RWPE2 (cell line): ENCODE results near the gene FCN3.
A peak's percentile ranks its signal among the peaks of the same experiment; 100 is the strongest.

Experiments used
- ATAC-seq: fragments of 200-7000 bp; cut with Tn5 transposase; 3 replicates; pipeline ENCODE4 v1.9.1; 2021; ENCODE audit warnings: low read depth
- DNase-seq: peaks from one replicate; pipeline ENCODE4 v3.0.0-alpha.2; 2020; ENCODE audit warnings: low spot score
- H3K27ac ChIP-seq: fragments of 450-650 bp; 2 replicates; pipeline ENCODE4 v1.5.1; 2017; ENCODE audit warnings: mild to moderate bottlenecking; ENCODE audit not compliant: poor library complexity, severe bottlenecking
- H3K27me3 ChIP-seq: fragments of 250-450 bp; sonication (Bioruptor Pico); 2 replicates; pipeline ENCODE4 v1.5.1; 2021; ENCODE audit warnings: mild to moderate bottlenecking, moderate library complexity; ENCODE audit not compliant: insufficient read depth, poor library complexity, severe bottlenecking
- H3K36me3 ChIP-seq: fragments of 250-450 bp; sonication (Bioruptor Pico); 2 replicates; pipeline ENCODE4 v1.5.1; 2020; ENCODE audit warnings: low read depth, mild to moderate bottlenecking, moderate library complexity
- H3K4me1 ChIP-seq: fragments of 250-450 bp; sonication (Bioruptor Pico); 2 replicates; pipeline ENCODE4 v1.5.1; 2021; ENCODE audit warnings: mild to moderate bottlenecking, moderate library complexity; ENCODE audit not compliant: insufficient read depth, poor library complexity, severe bottlenecking
- H3K4me3 ChIP-seq: fragments of 250-450 bp; sonication (Bioruptor Pico); 2 replicates; pipeline ENCODE4 v1.5.1; 2021; ENCODE audit warnings: mild to moderate bottlenecking, moderate library complexity; ENCODE audit not compliant: severe bottlenecking
- H3K9me3 ChIP-seq: fragments of 250-450 bp; sonication (Bioruptor Pico); 2 replicates; pipeline ENCODE4 v1.5.1; 2021; ENCODE audit warnings: mild to moderate bottlenecking, moderate library complexity; ENCODE audit not compliant: severe bottlenecking
- CTCF ChIP-seq: fragments of 450-650 bp; IDR thresholded peaks from one replicate; pipeline ENCODE4 v1.5.1; 2017; ENCODE audit warnings: mild to moderate bottlenecking, moderate library complexity; ENCODE audit not compliant: poor library complexity, severe bottlenecking

FCN3 gene

GRCh38 chr1:27416387-27417111, 41.9 kb upstream of the FCN3 start:
- Histone ChIP-seq H3K9me3 (no peaks in the 10 kb centered on the region), H3K27ac (no peak overlapping the region), H3K4me1 (no peaks in the 10 kb centered on the region), H3K27me3 (no peaks in the 10 kb centered on the region), H3K36me3 (peaks cover 82% of the 10 kb centered on the region), H3K4me3 (no peak overlapping the region)
- peak; percentile 72 for TF ChIP-seq CTCF
- DNase-seq (no peak), ATAC-seq (peak; percentile 63; the same call in 2 of the 3 replicates)

GRCh38 chr1:27414091-27414490, 39.5 kb upstream of the FCN3 start:
- DNase-seq (no peak), ATAC-seq (no peak)
- Histone ChIP-seq H3K27ac (no peak overlapping the region), H3K9me3 (no peaks in the 10 kb centered on the region), H3K4me1 (no peaks in the 10 kb centered on the region), H3K36me3 (peaks cover 84% of the 10 kb centered on the region), H3K27me3 (no peaks in the 10 kb centered on the region), H3K4me3 (no peak overlapping the region)
- no peak for TF ChIP-seq CTCF

- Histone ChIP-seq H3K36me3 (peaks cover 84% of the 10 kb centered on the region), H3K27me3 (no peaks in the 10 kb centered on the region), H3K4me1 (no peaks in the 10 kb centered on the region), H3K27ac (no peak overlapping the region), H3K9me3 (no peaks in the 10 kb centered on the region), H3K4me3 (no peak overlapping the region)
- DNase-seq (no peak), ATAC-seq (no peak)
- TF ChIP-seq CTCF: no peak
Observed at GRCh38 chr1:27413004-27413403, 38.4 kb upstream of the FCN3 start.

GRCh38 chr1:27412502-27412901, 37.9 kb upstream of the FCN3 start:
- no peak for ATAC-seq
- no peaks in the 10 kb centered on the region for H3K27me3 ChIP-seq
- H3K36me3 ChIP-seq: peaks cover 84% of the 10 kb centered on the region
- H3K4me1 ChIP-seq: no peaks in the 10 kb centered on the region
- TF ChIP-seq CTCF: no peak
- H3K4me3 ChIP-seq: no peak overlapping the region
- H3K27ac ChIP-seq: no peak overlapping the region
- H3K9me3 ChIP-seq: no peaks in the 10 kb centered on the region
- no peak for DNase-seq

GRCh38 chr1:27410709-27411108, 36.1 kb upstream of the FCN3 start:
- H3K27me3 ChIP-seq: no peaks in the 10 kb centered on the region
- H3K36me3 ChIP-seq: peaks cover 72% of the 10 kb centered on the region
- H3K9me3 ChIP-seq: no peaks in the 10 kb centered on the region
- ATAC-seq: no peak
- DNase-seq: no peak
- H3K4me1 ChIP-seq: no peaks in the 10 kb centered on the region
- no peak for TF ChIP-seq CTCF
- no peak overlapping the region for H3K4me3 ChIP-seq
- H3K27ac ChIP-seq: no peak overlapping the region
